Upper lobe of right lung (tissue), 1 donor: ENCODE results near the gene PRRG1. TPM values are rescaled to one million over a fixed set of nuclear protein-coding genes. Genes with fewer than 3 reads are reported as not detected.
"Not testable (repeated sequence)": the region's sequence is repeated elsewhere in the genome, so short reads cannot be mapped to it uniquely, and the experiment has no call there.

Source experiments
- ATAC-seq: fragments of 200-7000 bp; cut with Tn5 transposase; one replicate; pipeline ENCODE4 v1.9.1; 2020; ENCODE audit warnings: mild to moderate bottlenecking, moderate library complexity
- DNase-seq: peaks from one replicate; pipeline ENCODE4 v3.0.0-alpha.2; 2020
- H3K27ac ChIP-seq: fragments of 200-600 bp; one replicate; pipeline ENCODE4 v1.8.0; 2022
- H3K27me3 ChIP-seq: fragments of 200-600 bp; one replicate; pipeline ENCODE4 v1.8.0; 2022; ENCODE audit warnings: mild to moderate bottlenecking
- H3K36me3 ChIP-seq: fragments of 200-600 bp; one replicate; pipeline ENCODE4 v1.8.0; 2022
- H3K4me1 ChIP-seq: fragments of 200-600 bp; one replicate; pipeline ENCODE4 v1.8.0; 2022
- H3K4me3 ChIP-seq: fragments of 200-600 bp; one replicate; pipeline ENCODE4 v1.8.0; 2022; ENCODE audit warnings: mild to moderate bottlenecking
- H3K9me3 ChIP-seq: fragments of 200-600 bp; one replicate; pipeline ENCODE4 v1.8.0; 2022
- CTCF ChIP-seq: fragments of 200-600 bp; IDR thresholded peaks from one replicate; pipeline ENCODE4 v1.8.0; 2022; ENCODE audit warnings: antibody characterized with exemption
- intact Hi-C: fragments of 100-400 bp; cut with DNase I; formaldehyde crosslinking; loops from one replicate; pipeline ENCODE4 v1.11.0; 2022
- long read RNA-seq: library from polyadenylated mRNA; unstranded; transcript quantifications from one replicate; pipeline ENCODE4 v2.0.0, GENCODE V29; 2021
- total RNA-seq: library from RNA; stranded (reverse); fragmentation: NEBNext Ultra II Directional; extraction: Animal tissue kit (Norgen Biotek cat#: 25700); gene quantifications from one replicate; pipeline ENCODE4 v1.2.1, GENCODE V29; 2021
- donor health status: DM: no; HTN: yes; CAD: no; lungs with severe emphysema.

The PRRG1 gene
- 16.3 TPM for total RNA-seq
- long read RNA-seq, full-length matches to known transcripts = 6 of 8 reads
- long read RNA-seq, partial matches to known transcripts = 1 of 8 reads
- long read RNA-seq, other reads (novel, unspliced or antisense) = 1 of 8 reads

- intact Hi-C loops = no loop called here
- H3K27ac ChIP-seq = peak within 1 kb of the TSS; percentile 70
- DNase-seq (peak; percentile 89), ATAC-seq (peak; percentile 98)
- peak within 1 kb of the TSS; percentile 60 for H3K4me3 ChIP-seq
- H3K4me1 ChIP-seq = no peaks in the 10 kb centered on the region
- TF ChIP-seq CTCF = no peak
- H3K9me3 ChIP-seq = no peaks in the 10 kb centered on the region
- H3K27me3 ChIP-seq = no peaks in the 10 kb centered on the region
- no peaks in the 10 kb centered on the region for H3K36me3 ChIP-seq
These were observed at the start of gene PRRG1 for GRCh38 chrX:37349221-37350033. Gene PRRG1 (plus strand): TSS chrX:37349364. CDS start chrX:37406250, 56,886 bp downstream.

GRCh38 chrX:37302569-37302968, 46.6 kb upstream of the PRRG1 start:
- H3K27me3 ChIP-seq = no peaks in the 10 kb centered on the region
- H3K36me3 ChIP-seq = no peaks in the 10 kb centered on the region
- no peaks in the 10 kb centered on the region for H3K4me1 ChIP-seq
- no peaks in the 10 kb centered on the region for H3K9me3 ChIP-seq
- peak; percentile 67 for ATAC-seq
- H3K27ac ChIP-seq = no peak overlapping the region
- peak; percentile 36 for TF ChIP-seq CTCF
- H3K4me3 ChIP-seq = no peak overlapping the region
- no peak for DNase-seq
- intact Hi-C loops = no loop called here

GRCh38 chrX:37305238-37305637, 43.9 kb upstream of the PRRG1 start:
- ATAC-seq, H3K4me3 ChIP-seq, H3K27me3 ChIP-seq, DNase-seq, intact Hi-C loops, H3K4me1 ChIP-seq, H3K27ac ChIP-seq, H3K36me3 ChIP-seq, H3K9me3 ChIP-seq: not testable (repeated sequence)

- no peak for ATAC-seq
- Histone ChIP-seq H3K27me3 (no peaks in the 10 kb centered on the region), H3K4me3 (no peak overlapping the region), H3K36me3 (no peaks in the 10 kb centered on the region), H3K9me3 (no peaks in the 10 kb centered on the region), H3K27ac (no peak overlapping the region), H3K4me1 (no peaks in the 10 kb centered on the region)
- no peak for DNase-seq
- TF ChIP-seq CTCF = no peak
- intact Hi-C loops = no loop called here
These were observed 34.6 kb upstream of the PRRG1 start for GRCh38 chrX:37314531-37314930.

- H3K27ac ChIP-seq = no peak overlapping the region
- H3K4me3 ChIP-seq = no peak overlapping the region
- ATAC-seq (no peak), DNase-seq (no peak)
- intact Hi-C loops = no loop called here
- H3K27me3 ChIP-seq = no peaks in the 10 kb centered on the region
- no peaks in the 10 kb centered on the region for H3K9me3 ChIP-seq
- H3K4me1 ChIP-seq = no peaks in the 10 kb centered on the region
- H3K36me3 ChIP-seq = no peaks in the 10 kb centered on the region
- no peak for TF ChIP-seq CTCF
These were observed 33.5 kb upstream of the PRRG1 start for GRCh38 chrX:37315511-37316248.
